GM19238 (cell line): ENCODE data around the gene PLCD3.

ENCODE experiments used
- DNase-seq: peaks from one replicate; pipeline ENCODE4 v3.0.0; 2011; ENCODE audit warnings: low spot score; ENCODE audit not compliant: insufficient read length

PLCD3 gene

GRCh38 chr17:45104029-45104428 is 28.3 kb downstream of the PLCD3 start:
- DNase-seq: no peak

DNA sequence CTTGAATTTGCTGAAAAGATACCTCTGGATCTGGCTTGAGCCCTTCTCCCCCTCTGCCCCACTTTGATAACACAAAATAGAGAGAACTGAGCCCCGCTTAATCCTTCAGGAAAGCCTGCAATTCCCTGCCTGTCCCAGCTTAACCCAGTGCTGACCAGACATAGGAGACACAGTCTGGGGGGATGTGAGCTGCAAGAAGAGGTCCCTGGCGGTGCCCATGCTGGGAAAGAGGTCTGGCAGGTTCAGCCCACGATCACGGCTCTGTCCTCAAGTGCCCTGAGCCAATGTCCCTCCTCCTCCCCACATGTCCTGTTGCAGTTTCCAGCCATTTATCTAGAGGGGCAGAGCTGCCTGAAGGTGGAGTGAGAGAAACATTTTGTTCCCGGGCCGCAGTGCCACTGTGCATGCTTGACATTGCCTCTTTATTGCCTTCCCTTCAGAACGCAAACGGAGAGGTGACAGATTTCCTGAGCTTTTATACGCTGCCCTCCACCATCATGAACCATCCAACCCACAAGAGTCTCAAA is 29.0 kb downstream of the PLCD3 start:
- no peak for DNase-seq

DNA sequence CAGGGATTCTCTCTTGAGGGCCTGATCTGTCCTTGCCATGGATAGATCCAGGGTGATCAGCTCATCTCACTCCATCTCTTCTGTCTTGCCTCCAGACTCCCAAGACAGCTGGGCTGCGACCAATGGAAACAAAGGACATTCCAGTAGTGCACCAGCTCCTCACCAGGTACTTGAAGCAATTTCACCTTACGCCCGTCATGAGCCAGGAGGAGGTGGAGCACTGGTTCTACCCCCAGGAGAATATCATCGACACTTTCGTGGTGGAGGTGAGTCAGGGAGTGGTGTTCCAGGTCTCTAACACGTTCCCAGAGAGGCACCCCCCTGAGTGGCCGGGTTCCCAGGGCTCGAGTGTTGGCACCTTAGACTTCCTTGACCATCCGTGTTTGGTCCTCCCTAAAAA is 29.5 kb downstream of the PLCD3 start:
- no peak for DNase-seq

DNA sequence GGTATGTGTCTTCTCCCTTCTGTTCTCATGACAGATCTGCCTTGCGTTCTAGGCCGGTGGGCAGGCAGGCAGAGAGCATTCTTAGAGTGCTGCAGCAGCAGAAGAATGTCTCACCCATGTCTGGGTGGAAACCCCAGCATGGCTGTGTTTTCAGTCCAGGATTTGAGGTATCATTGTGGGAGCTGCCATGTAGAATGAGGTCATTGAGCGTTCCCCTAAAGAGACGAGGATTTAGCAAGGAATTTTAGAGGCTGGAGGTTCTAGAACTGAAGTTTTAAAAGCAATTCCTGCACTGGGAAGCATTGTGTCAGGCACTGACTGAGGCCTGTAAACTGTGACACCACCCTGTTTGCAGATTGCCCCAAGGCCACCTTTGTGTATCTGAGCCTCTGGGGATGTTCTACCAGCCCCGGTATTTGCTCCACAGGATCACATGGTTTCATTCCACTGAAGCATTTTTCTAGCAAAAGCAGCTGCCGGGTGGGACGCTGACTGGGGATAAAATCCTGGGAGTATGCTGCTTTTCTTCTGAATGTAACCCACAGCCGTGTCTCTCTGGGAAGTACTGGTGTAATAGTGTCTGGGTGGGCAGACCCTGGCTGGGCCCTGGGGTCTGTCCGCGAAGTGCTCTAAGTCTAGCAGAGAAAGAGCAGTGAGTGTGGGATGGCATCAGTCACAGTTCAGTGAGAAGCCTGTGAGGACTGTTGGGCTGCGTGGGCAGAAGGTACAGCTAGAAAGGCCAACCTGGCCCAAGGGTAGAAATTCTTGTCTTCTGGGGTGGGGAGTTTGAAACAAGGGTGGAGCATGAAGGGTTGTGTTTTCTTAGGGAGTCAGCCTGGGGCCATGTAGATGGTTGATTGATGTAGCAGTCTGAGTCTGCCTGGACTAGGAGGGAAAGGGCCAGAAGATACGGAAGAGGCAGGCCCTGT is 30.2 kb downstream of the PLCD3 start:
- no peak for DNase-seq

- no peak for DNase-seq
These were observed 30.8 kb downstream of the PLCD3 start for GRCh38 chr17:45101546-45101882.

GRCh38 chr17:45098869-45099616 is 33.3 kb downstream of the PLCD3 start:
- peak; percentile 88 for DNase-seq

- no peak for DNase-seq
These were observed 34.0 kb downstream of the PLCD3 start for GRCh38 chr17:45098081-45098868.

DNA sequence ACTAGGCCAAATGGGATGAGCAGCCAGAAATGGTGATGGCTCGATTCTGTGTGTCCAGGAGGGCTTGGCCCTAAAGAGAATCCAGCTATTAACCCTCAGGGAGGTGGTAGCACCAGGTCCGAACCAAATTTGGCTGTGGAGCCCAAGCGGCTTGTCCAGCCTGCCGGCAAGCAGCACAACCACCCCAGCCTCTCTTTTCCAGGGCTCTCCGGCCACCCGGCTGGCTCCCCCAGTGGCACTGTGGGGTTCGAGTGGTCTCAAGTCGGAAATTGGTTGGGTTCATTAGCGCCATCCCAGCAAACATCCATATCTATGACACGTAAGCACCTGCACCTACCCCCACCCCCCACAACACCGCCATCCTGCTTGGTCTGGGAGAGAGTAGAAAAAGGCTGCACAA is 35.4 kb downstream of the PLCD3 start:
- no peak for DNase-seq

DNA sequence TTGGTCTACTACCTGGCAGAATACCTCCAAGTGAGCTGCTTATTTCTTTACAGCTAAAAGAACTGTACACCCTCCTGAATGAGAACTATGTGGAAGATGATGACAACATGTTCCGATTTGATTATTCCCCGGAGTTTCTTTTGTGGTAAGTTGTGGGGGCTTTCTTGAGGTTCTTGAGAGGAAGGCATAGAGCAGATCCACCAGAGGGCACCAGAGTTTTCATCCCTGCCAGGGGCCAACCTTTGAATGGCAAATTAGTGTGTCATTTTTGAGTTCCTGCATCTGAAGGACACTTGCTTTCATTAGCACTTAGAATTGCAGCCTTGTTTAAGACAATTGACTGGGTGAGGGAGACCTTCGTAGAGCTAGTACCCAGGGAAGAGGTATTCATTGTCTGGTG is 36.2 kb downstream of the PLCD3 start:
- no peak for DNase-seq

DNA sequence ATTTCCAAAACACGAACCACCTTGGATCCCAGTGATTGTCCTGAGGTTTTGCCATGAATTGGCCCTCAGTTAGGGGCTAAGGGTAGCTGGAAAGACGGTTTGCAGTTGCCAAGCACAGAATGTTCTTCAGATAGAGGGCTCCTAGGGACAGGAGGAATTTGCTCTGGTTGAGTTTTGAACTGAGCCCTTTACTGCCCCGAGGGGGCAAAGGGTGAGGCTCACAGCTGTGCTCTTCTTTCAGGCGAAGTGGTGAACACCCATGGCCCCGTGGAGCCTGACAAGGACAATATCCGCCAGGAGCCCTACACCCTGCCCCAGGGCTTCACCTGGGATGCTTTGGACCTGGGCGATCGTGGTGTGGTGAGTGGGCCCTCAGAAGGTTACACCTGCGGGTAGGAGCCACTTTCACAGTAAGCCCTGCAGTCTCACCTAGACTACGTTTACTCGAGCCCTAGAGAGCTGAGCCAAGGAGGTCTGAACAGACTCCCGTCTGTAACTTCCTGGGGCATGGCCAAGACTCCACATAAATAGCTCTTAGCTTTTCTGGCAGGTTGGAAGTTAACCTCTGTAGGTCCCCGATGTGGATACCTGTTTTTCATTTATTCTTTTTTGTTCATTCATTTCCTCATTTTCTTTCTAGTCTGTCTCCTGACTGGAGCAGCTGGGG is 38.7 kb downstream of the PLCD3 start:
- no peak for DNase-seq

- DNase-seq: no peak
These were observed 39.3 kb downstream of the PLCD3 start for GRCh38 chr17:45092911-45093430.

DNA sequence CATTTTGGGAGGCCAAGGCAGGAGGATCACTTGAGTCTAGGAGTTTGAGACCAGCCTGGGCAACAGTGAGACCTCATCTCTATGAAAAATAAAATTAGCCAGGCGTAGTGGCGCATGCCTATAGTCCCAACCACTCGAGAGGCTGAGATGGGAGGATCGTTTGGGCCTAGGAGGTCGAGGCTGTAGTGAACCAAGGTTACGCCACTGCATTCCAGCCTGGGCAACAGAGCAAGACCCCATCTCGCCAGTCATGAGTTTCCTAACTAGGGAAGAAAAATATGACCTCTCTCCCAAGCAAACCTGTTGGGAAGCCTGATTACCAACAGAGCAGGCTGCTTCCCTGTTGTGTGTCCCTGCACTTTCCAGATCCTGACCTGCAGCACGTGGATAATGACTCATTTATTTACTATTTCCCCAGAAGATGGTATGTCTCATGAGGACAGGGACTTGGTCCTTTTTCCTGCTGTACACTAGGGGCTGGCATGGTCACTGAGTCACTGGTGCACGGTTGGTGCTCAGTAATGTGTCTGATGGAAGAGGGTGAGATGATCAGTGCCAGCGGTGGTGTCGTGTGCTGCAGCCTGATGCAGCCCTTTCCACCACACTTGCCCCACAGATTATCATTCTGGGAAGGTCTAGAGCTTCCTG is 40.4 kb downstream of the PLCD3 start:
- DNase-seq: no peak

GRCh38 chr17:45090711-45091110 is 41.6 kb downstream of the PLCD3 start:
- DNase-seq: no peak

GRCh38 chr17:45088741-45089140 is 43.6 kb downstream of the PLCD3 start:
- no peak for DNase-seq

GRCh38 chr17:45087978-45088377 is 44.3 kb downstream of the PLCD3 start:
- no peak for DNase-seq

DNA sequence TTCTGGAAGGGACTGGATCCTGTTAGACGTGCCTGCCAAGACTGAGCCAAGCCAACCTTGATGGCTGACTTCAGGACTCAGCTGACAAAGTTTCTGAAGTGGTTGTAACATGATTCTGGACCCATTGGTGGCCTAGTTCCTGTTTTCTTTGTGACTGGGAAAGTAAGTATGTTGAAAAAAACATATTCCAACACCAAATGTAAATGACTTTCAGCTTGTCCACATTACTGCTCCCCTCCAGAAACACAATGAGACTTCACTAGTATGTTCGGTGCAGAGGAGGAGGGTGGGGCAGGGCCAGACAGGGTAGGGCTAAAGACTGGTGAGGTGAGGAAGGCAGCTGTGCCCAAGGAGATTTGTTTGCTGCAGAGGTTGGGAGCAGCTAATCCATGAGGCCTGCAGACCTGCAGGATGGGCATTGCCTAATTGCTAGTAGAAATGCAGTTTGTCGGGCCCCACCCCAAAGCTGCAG is 44.8 kb downstream of the PLCD3 start:
- DNase-seq: no peak

DNA sequence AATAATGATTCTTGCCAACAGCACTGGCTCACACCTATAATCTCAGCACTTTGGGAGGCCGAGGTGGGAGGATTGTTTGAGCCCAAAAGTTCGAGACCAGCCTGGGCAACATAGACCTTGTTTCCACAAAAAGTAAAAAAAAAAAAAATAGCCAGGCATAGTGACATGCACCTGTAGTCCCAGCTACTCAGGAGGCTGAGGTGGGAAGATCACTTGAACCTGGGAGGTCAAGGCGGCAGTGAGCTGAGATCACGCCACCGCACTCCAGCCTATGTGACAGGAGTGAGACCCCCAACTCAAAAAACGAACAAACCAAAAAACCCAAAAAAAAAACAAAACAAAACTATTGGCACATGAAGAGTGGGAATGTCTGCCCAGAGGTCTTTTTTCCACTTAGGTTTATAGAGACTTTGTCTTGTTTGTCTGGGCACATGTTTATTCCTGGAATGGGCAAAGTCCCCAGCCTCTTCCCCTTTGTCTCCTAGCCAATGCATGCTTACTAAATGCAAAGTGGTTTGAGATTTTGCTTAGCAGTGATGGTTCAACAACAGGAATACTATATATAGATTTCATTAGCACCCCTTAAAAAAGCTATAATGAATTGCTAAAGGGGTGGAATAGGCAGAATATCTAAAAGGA is 45.3 kb downstream of the PLCD3 start:
- no peak for DNase-seq

DNA sequence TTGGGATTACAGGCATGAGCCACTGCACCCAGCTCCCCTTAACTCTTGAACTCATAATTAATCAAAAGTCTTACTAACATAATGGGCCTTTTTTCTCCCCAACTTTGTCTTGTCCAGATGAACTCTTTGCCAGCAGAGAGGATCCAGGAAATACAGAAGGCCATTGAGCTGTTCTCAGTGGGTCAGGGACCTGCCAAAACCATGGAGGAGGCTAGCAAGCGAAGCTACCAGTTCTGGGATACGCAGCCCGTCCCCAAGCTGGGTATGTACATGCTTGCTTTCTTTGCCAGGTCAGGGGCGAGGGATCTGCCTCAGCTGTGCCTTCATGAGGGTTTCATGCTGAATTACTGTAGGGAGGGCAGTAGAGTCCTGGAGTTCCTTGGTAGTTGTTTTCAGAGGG is 45.9 kb downstream of the PLCD3 start:
- DNase-seq: no peak

- no peak for DNase-seq
These were observed 51.1 kb downstream of the PLCD3 start for GRCh38 chr17:45081047-45081703.
